ENCODE measurements around the gene SLC39A7. TPM values are rescaled to one million over a fixed set of nuclear protein-coding genes. Genes with fewer than 3 reads are reported as not detected.
A peak's percentile ranks its signal among the peaks of the same experiment; 100 is the strongest.

Gene SLC39A7
- polyA plus RNA-seq, 1 experiment, result 151 TPM

DNA sequence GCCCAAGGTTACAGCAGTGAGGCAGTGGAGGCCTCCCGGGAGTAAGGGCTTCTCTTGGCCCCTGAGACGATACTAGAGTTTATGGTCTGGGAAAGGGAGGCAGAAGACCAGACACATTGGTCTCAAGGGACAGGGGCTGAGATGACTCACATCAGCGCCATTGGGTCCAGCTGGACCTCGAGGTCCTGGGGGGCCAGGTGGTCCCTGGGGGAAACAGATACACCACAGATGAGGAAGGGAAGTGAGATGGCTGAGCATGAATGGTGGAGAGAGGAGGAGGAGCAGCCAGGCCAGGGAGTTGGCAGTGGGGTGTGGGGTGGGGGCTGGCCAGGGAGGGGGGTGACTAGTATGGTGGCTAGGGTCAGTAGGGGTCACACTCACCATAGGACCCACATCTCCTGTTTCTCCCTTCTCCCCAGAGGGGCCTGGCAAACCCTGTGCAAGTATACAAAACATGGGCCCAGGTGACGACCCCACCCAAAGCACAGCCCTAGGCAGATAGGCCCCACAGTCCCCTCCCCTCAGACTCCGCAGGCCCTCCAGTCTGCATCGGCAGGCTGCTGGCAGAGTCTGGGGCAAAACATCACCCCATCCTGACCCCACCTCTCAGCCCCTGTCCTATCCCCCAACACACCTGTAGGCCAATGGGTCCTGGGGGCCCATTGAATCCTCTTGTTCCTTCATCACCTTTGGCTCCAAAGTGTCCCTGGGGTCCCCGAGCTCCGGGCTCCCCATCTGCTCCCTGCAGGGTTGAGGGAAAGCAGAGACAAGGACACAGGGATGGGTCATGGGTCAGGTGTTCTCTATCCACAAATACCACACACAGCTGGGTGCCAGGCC lies 30.3 kb upstream of the SLC39A7 start:
- POLR2A ChIA-PET, result no interaction called here
- no peak for DNase-seq (ENCODE audit: low read depth)
- Histone ChIP-seq H3K36me3 (ENCODE audit: control insufficient read depth, insufficient read depth, low read length) (no peaks in the 10 kb centered on the region), H3K4me3 (ENCODE audit: low read depth, low read length) (no peak overlapping the region), H3K27me3 (ENCODE audit: control insufficient read depth, insufficient read depth, low read length) (peaks cover 3% of the 10 kb centered on the region)
- TF ChIP-seq, protein P1, sequence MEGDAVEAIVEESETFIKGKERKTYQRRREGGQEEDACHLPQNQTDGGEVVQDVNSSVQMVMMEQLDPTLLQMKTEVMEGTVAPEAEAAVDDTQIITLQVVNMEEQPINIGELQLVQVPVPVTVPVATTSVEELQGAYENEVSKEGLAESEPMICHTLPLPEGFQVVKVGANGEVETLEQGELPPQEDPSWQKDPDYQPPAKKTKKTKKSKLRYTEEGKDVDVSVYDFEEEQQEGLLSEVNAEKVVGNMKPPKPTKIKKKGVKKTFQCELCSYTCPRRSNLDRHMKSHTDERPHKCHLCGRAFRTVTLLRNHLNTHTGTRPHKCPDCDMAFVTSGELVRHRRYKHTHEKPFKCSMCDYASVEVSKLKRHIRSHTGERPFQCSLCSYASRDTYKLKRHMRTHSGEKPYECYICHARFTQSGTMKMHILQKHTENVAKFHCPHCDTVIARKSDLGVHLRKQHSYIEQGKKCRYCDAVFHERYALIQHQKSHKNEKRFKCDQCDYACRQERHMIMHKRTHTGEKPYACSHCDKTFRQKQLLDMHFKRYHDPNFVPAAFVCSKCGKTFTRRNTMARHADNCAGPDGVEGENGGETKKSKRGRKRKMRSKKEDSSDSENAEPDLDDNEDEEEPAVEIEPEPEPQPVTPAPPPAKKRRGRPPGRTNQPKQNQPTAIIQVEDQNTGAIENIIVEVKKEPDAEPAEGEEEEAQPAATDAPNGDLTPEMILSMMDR (IDR thresholded peaks at IDR 0.05; ENCODE audit: insufficient read depth, low read depth, low read length), result no peak
- CTCF ChIA-PET, result interaction anchor here (3.8 kb wide), 1 partner anchor 10 kb away, joined by 39 read pairs; no protein-coding TSS in a partner anchor

DNA sequence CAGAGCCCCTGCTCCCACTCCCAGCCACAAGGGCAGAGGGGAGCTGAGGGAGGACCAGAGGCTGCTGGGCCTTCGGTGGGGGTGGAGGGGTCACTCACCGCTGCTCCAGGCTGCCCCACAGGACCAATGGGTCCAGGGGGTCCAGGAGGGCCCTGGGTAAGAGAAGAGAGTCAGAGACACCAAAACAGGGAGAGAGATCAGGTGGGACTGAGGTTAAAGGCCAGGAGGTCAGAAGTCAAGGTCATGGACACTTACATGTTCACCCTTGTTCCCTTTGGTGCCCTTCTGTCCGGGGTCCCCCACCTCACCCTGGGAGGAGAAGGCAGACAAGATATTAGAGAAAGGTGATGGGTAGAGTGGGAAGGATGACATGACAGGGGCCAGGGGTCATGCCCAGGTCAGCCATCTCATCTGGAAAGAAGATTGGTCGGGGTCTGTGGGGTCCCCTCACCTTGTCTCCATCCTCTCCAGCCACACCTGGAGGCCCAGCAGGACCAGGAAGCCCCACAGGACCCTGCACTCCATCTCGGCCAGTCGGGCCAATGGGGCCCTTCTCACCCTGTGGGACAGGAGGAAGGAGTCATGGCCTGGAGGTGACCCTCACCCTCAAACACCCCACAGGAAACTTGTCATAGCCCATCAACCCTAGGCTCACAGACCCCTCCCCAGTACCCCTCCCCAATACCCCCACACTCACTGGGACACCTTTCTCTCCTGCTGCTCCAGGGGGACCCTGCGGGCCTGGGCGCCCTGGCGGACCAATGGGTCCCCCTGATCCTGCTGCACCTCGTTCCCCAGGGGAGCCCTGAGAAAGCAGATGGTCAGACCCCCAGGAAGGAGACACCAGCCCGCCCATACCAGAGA lies 29.4 kb upstream of the SLC39A7 start:
- H3K27me3 ChIP-seq (ENCODE audit: control insufficient read depth, insufficient read depth, low read length), result peaks cover 3% of the 10 kb centered on the region
- DNase-seq (ENCODE audit: low read depth), result no peak
- CTCF ChIA-PET, result interaction anchor here (1.8 to 4.3 kb wide), 3 partner anchors 10 to 157 kb away, joined by 11 to 39 read pairs (median 33); no protein-coding TSS in a partner anchor
- H3K36me3 ChIP-seq (ENCODE audit: control insufficient read depth, insufficient read depth, low read length), result no peaks in the 10 kb centered on the region
- TF ChIP-seq, protein P1 (IDR thresholded peaks at IDR 0.05; ENCODE audit: insufficient read depth, low read depth, low read length), result no peak
- POLR2A ChIA-PET, result no interaction called here
- H3K4me3 ChIP-seq (ENCODE audit: low read depth, low read length), result no peak overlapping the region

DNA sequence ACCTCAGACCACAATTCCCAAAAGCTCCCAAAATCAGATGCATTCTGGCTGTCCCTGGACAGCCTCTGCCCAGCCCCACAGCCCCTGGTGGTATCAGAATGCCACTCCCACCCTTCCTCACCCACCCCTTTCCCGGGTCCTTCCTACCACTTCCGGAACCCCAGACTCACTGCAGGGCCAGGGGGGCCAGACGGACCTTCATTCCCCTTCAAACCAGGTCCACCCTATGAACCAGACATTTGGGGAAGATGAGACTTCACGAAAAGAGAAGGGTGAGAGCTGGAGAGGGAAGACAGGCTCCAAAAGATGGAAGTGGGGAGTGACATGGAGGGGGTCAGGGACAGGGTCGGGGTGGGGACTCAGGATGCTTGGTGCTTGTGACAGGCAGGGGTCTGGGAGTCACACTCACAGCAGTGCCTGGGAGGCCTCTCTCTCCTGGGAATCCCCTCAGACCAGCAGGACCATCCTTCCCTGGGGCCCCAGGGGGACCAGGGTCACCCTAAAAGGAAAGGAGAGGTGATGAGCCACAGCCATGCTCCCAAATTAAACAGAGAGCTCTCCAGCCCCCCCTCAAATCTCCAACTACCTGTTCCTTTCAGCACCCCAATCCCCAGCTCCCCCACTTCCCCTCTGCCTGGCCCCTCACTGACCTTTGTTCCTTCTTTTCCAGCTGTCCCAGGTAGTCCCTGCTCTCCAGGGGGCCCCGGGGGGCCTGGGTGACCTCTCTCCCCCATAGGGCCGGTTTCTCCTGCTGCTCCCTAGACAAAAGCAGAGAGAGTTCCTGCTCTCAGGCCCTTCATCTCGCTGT lies 28.6 kb upstream of the SLC39A7 start:
- CTCF ChIA-PET, result interaction anchor here (0.6 to 4.3 kb wide), 22 partner anchors 8 to 334 kb away, joined by 3 to 39 read pairs (median 4); partner anchors contain the start of genes HLA-DMA and TAP2
- POLR2A ChIA-PET, result no interaction called here
- no peak for DNase-seq (ENCODE audit: low read depth)
- no peaks in the 10 kb centered on the region for H3K36me3 ChIP-seq (ENCODE audit: control insufficient read depth, insufficient read depth, low read length)
- peaks cover 3% of the 10 kb centered on the region for H3K27me3 ChIP-seq (ENCODE audit: control insufficient read depth, insufficient read depth, low read length)
- TF ChIP-seq, protein P1 (IDR thresholded peaks at IDR 0.05; ENCODE audit: insufficient read depth, low read depth, low read length), result no peak
- H3K4me3 ChIP-seq (ENCODE audit: low read depth, low read length), result no peak overlapping the region

DNA sequence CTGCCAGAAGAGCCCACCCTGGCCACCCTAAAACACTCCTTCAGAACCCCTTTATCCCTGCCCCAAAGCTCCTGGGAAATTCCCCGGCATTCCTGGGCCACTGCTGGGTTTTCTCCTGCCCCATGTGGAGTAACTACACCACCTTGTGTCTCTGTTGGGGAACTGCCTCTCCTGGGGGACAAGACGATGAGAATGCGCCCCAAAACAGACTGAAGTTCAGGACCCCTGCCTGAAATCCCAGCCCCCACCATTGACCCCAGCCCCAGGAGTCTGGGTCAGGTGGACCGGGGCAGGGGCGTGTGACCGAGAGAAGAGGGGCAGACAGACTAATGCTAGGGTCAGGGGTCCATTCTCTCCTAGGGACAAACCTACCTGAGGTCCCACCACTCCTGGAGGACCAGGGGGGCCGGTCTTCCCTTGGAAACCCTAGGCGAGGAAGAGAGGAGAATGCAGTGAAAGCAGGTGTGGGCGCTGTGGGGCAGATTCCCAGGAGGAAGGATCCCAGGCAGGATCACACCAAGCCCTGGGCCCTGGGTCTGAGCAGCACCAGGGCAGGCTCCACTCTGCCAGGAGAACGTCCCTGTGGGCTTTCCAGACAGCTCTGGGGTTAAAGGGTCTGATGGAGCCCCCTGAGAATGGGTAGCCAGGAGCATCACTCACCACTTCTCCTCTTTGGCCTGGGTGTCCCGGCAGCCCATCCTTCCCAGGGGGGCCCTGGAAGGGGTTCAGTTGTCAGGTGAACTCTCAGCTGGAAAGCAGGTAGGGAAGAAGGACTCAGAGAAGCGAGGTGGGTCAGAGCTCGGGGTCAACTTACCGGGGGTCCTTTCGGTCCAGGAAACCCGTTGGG lies 27.8 kb upstream of the SLC39A7 start:
- TF ChIP-seq, protein P1 (IDR thresholded peaks at IDR 0.05; ENCODE audit: insufficient read depth, low read depth, low read length), result peak; percentile 76
- Histone ChIP-seq H3K4me3 (ENCODE audit: low read depth, low read length) (no peak overlapping the region), H3K36me3 (ENCODE audit: control insufficient read depth, insufficient read depth, low read length) (no peaks in the 10 kb centered on the region), H3K27me3 (ENCODE audit: control insufficient read depth, insufficient read depth, low read length) (peaks cover 3% of the 10 kb centered on the region)
- POLR2A ChIA-PET, result no interaction called here
- CTCF ChIA-PET, result interaction anchor here (0.6 to 4.3 kb wide), 28 partner anchors 9 to 334 kb away, joined by 3 to 39 read pairs (median 4); partner anchors contain the start of genes HLA-DMA and TAP2
- no peak for DNase-seq (ENCODE audit: low read depth)
